Neural crest cell (in vitro differentiated cells): ENCODE results near the gene TTLL11. TPM values are rescaled to one million over a fixed set of nuclear protein-coding genes. Genes with fewer than 3 reads are reported as not detected.

Source experiments
- DNase-seq: peaks from one replicate; pipeline ENCODE4 v3.0.0; 2021; ENCODE audit warnings: low read depth, mixed read lengths, low spot score
- H3K27ac Mint-ChIP-seq: one replicate; pipeline ENCODE4 v1.8.0; 2021; ENCODE audit warnings: mild to moderate bottlenecking, mixed read lengths; ENCODE audit not compliant: unreplicated experiment
- H3K27me3 Mint-ChIP-seq: 2 replicates; pipeline ENCODE4 v1.8.0; 2021; ENCODE audit warnings: low read depth, mild to moderate bottlenecking, mixed read lengths
- H3K36me3 Mint-ChIP-seq: 2 replicates; pipeline ENCODE4 v1.8.0; 2021; ENCODE audit warnings: low read depth, mild to moderate bottlenecking, mixed read lengths
- H3K4me1 Mint-ChIP-seq: 2 replicates; pipeline ENCODE4 v1.8.0; 2021; ENCODE audit warnings: mixed read lengths
- H3K4me3 Mint-ChIP-seq: one replicate; pipeline ENCODE4 v1.8.0; 2021; ENCODE audit warnings: mild to moderate bottlenecking, mixed read lengths
- H3K9me3 Mint-ChIP-seq: 2 replicates; pipeline ENCODE4 v1.8.0; 2021; ENCODE audit warnings: mixed read lengths
- total RNA-seq: library from RNA; stranded (reverse); gene quantifications from 2 replicates; pipeline ENCODE4 v1.2.1, GENCODE V29; 2021
- TF ChIP-seq, protein P1 (sequence below): fragments of 200-600 bp; sonication (generic); conservative IDR thresholded peaks from 2 replicates; pipeline ENCODE4 v1.5.0; 2021; ENCODE audit warnings: antibody characterized with exemption, mild to moderate bottlenecking

The TTLL11 gene
- total RNA-seq, 1 donor from 2014 or later: 9.1 TPM

GRCh38 chr9:121815546-121816448, 277.3 kb downstream of the TTLL11 start:
- no peak overlapping the region for H3K4me3 Mint-ChIP-seq
- DNase-seq: no peak
- peaks cover 29% of the 10 kb centered on the region for H3K27me3 Mint-ChIP-seq
- no peaks in the 10 kb centered on the region for H3K36me3 Mint-ChIP-seq
- peaks cover 54% of the 10 kb centered on the region for H3K4me1 Mint-ChIP-seq
- no peaks in the 10 kb centered on the region for H3K9me3 Mint-ChIP-seq
- H3K27ac Mint-ChIP-seq: no peak overlapping the region
- TF ChIP-seq, protein P1, sequence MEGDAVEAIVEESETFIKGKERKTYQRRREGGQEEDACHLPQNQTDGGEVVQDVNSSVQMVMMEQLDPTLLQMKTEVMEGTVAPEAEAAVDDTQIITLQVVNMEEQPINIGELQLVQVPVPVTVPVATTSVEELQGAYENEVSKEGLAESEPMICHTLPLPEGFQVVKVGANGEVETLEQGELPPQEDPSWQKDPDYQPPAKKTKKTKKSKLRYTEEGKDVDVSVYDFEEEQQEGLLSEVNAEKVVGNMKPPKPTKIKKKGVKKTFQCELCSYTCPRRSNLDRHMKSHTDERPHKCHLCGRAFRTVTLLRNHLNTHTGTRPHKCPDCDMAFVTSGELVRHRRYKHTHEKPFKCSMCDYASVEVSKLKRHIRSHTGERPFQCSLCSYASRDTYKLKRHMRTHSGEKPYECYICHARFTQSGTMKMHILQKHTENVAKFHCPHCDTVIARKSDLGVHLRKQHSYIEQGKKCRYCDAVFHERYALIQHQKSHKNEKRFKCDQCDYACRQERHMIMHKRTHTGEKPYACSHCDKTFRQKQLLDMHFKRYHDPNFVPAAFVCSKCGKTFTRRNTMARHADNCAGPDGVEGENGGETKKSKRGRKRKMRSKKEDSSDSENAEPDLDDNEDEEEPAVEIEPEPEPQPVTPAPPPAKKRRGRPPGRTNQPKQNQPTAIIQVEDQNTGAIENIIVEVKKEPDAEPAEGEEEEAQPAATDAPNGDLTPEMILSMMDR: no peak

DNA sequence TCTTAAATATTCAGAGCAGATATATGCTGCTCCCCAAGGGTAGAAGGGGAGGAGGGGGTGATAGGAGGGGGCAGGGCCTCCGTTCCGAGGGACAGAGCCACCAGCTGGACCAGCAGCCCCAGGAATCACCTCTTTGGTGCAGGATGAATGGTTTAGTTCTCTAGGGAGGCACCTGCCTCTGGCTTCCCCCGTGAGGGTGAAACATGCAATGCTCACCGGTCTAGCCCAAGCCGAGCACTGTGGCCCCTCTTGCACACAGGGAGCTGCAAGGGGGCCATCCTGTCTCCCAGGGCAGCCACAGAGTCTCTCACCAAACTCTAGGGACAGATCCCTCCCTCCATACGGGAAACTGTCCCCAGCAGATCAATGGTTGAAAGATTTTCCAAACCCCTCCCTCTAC, 278.0 kb downstream of the TTLL11 start:
- TF ChIP-seq, protein P1: no peak
- Mint-ChIP-seq H3K27ac (no peak overlapping the region), H3K4me3 (no peak overlapping the region), H3K27me3 (peaks cover 29% of the 10 kb centered on the region), H3K36me3 (no peaks in the 10 kb centered on the region), H3K9me3 (no peaks in the 10 kb centered on the region), H3K4me1 (peaks cover 50% of the 10 kb centered on the region)
- no peak for DNase-seq

GRCh38 chr9:121814594-121814993, 278.5 kb downstream of the TTLL11 start:
- Mint-ChIP-seq H3K4me3 (no peak overlapping the region), H3K4me1 (peaks cover 45% of the 10 kb centered on the region), H3K27me3 (peaks cover 29% of the 10 kb centered on the region), H3K36me3 (no peaks in the 10 kb centered on the region), H3K9me3 (no peaks in the 10 kb centered on the region), H3K27ac (no peak overlapping the region)
- no peak for DNase-seq
- TF ChIP-seq, protein P1: no peak

GRCh38 chr9:121813519-121814210, 279.4 kb downstream of the TTLL11 start:
- Mint-ChIP-seq H3K27me3 (peaks cover 26% of the 10 kb centered on the region), H3K4me3 (no peak overlapping the region), H3K4me1 (peaks cover 35% of the 10 kb centered on the region), H3K27ac (no peak overlapping the region), H3K36me3 (no peaks in the 10 kb centered on the region), H3K9me3 (no peaks in the 10 kb centered on the region)
- no peak for DNase-seq
- TF ChIP-seq, protein P1: no peak

DNA sequence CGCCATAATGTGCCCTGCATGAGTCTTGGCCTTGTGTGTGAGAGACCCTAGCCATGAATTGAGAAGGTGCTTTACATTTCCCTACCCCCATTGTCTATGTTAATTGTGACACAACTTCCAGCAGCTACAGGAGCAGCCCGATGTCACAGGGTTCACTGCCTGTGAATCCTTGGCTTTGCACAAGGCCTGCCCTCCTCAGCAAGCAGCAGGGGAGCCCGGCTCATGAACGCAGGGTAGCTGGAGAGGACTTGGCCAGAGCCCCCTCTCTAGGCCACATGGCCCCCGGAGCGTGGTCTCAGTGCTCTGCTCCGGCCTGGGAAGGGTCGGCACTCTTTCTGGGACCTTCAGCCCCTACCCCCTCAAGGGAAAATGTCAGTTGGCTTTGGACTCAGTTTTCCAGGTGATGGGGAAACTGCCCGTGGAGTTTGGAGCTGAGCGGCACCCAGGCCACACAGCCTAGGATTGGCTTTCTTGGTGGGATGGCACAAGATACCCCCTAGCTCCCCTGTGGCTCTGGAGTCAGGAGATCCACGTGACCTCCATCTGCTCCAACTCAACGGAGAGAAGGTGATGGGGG, 280.9 kb downstream of the TTLL11 start:
- H3K27ac Mint-ChIP-seq: no peak overlapping the region
- H3K27me3 Mint-ChIP-seq: peaks cover 12% of the 10 kb centered on the region
- H3K4me3 Mint-ChIP-seq: no peak overlapping the region
- no peaks in the 10 kb centered on the region for H3K9me3 Mint-ChIP-seq
- H3K36me3 Mint-ChIP-seq: no peaks in the 10 kb centered on the region
- no peak for DNase-seq
- TF ChIP-seq, protein P1: no peak
- peaks cover 32% of the 10 kb centered on the region for H3K4me1 Mint-ChIP-seq
